HG03571 (cell line): ENCODE measurements around the gene COPS9.
A peak's percentile ranks its signal among the peaks of the same experiment; 100 is the strongest.

ENCODE experiments used
- ATAC-seq: cut with Tn5 transposase; IDR thresholded peaks from one replicate; pipeline ENCODE4 v1.9.1; 2021; ENCODE audit not compliant: unreplicated experiment

The COPS9 gene

GRCh38 chr2:240136013-240136670 lies at the start of gene COPS9:
COPS9 (minus strand) TSS chr2:240136305; CDS start chr2:240136284, 21 bp downstream.
- ATAC-seq: peak; percentile 94

DNA sequence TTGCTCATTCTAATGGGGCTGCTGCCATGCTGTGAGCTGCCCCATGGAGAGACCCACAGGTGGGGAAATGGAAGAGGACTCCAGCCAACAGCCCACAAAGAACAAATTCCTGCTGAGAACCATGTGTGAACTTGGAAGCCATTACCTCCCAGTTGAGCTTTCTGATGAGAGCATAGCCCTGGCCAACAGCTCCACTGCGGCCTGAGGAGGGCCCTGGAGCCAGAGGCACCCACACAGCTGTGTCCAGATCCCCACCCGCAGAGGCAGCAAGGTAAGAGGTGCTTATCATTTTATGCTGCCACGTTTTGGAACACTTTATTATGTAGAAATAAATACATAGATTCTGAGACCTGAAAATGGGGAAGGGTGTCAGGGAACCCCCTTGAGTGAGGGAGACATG lies 48.6 kb upstream of the COPS9 start:
- no peak for ATAC-seq

DNA sequence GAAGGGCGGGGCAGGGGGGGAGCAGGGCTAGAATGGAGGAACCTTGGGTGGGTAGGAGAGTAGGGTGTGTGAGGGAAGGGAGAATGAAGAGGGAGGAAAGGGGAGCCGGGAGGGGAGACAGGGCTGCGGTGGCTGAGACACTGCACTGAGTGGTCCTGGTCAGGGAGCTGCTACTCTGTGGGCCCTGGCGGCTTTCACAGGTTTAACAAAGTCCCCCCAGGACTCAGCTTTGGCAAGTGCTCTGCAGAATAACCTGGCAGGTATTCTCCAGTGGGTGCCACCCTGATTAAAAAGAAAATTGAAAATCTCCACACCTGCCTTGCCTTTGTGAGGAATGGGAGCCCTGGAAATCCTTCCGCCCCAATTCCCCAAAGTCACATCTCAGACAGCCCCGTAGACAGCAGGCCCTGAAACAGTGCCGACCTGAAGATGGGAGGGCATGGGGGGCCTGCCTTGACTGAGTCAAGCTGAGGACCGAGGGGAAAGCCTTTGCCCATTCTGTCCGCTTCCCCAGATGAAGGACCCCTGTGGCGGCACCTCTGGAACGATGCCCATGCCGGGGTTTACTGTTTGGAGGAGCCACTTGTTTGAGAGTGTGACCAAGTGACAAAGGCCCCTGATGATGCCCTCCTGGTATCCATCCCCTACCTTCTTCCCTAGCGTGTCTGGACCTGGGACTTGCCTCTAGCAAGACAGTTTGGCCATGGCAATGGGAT lies 47.9 kb upstream of the COPS9 start:
- ATAC-seq: no peak

DNA sequence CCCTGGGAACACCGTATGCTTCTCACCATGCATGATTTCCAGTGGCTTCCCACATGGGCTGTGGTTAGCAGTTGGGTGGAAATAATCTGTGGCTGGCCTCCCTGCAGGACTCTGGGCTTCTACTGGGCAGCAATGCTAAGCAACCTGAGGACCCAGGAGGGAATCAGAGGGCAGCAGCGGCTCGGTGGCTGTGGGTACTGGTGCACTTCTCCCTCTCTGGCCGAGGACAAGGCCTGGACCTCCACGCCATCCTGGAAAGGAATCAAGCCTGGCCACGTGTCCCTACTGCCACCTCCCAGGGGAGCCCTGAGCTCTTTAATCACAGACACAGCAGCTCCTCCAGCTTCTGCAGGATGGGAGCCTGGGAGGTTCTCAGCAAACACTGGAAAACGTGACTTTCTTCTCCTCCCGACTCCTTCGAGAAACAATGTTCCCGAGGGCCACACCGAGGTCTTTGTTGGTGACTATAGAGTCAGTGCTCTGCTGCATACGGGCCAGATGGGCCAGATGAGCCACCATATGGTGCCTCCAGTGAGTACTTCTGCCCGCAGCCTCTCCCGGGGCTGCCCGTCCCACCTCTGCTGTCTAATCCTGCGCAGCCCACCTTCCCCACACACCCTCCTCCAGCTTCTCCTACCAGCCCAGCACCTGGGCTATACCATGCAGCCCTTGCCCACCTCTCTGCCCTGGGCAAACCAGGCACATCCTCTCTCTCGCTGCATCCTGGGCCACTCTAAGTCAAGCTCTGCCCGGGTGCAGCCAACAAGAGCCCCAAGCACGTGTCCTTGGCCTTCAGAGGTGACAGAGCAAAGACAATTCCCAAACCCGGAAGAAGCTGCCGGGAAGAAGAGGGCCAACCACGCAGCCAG lies 47.1 kb upstream of the COPS9 start:
- ATAC-seq: no peak

DNA sequence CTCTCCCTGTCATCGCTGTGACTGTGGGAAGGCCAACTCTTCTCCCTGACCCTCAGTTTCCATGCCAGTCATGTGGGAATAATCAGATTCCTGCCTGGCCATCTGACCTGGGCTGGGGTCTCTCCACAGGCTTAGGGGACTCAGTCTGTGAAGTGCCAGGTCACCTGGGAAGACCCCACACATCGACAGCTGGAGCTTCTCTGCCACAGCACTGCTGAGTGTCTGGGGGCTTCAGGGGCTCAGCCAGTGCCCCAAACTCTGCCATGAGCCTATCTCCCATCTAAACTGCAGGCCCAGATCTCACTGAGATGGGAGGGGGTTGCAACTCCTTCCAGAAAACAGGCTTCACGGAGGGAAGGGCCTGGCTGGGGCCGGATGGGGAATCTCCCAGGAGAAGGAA lies 46.4 kb upstream of the COPS9 start:
- ATAC-seq: no peak

- no peak for ATAC-seq
Measured at GRCh38 chr2:240182001-240182400, 45.9 kb upstream of the COPS9 start.

DNA sequence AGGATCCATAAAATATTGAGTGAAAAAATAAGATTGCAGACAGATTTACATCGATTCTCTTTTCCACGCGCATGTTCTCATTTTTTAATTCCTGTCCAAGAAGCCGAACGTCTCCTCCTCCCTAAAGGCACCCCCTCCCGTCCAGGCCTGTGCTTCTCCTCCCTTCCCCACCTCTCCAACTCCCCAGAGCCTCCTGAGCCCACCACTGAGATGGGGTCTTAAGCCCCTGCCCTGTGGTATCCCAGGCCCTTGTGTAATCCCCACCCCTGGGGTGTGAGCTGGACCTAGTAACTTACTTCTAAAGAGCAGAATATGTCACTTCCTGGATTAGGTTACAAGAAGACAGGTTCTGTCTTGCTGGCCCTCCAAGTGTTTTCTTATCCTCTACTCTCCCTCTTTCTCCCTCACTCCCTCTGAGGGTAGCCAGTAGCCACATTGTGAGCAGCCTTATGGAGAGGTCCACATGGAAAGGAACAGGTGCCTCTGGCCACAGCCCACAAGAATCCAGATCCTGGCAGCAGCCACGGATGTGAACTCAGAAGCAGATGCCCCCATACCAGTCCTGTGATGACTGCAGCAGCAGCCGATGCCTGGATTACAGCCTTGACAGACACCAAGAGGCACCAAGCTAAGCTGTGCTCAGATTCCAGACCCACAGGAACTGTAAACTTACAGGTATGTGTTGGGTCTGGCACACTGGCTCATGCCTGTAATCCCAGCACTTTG lies 44.0 kb upstream of the COPS9 start:
- ATAC-seq: no peak

DNA sequence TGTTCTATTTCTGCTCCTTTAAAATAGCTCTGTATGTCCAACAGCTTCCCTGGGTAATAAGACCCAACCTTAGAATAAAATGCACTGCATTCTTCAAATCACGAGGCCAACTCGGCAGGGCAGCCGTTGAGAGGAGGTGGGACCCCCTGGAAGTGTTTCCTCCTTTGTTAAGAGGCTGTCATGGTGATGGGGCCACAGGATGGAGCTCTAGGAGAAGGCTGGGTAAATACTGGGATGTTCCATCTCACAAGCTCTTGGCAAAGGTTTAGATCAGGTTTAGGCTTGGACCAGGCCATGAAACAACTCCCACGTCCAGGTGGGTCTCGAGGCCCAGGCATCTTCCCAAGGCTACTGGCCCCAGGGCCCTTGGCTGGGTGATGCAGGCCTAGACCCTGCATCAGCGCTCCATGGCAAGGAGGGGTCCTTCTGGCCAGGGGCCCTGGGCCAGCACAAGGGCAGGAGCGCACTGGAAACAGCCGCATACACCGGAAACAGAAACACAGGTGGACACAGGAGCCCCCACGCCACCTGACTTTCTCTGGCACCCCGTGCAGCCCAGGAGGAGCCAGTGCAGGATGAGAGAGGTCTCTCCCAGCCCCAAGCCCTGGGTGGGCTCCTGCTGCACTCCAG lies 43.2 kb upstream of the COPS9 start:
- no peak for ATAC-seq

DNA sequence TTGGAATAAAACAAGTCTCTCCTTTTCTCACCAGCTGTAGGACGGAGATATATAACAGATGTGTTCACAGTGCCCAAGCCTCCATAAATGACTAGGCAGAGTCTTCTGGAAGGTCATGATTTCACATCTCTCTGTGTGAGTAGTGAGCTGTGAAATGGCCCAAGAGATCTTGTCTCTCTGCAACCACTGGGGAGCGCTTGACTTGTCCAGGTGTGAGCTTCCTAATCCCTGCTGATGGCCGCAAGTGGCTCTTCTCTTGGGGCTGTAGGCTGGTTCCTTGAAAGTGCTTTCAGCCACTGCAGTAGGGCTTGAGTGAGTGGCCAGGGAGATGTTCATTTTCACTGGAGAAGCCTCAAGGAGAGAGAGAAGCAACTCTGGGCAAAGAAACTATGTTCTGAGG lies 42.5 kb upstream of the COPS9 start:
- no peak for ATAC-seq

DNA sequence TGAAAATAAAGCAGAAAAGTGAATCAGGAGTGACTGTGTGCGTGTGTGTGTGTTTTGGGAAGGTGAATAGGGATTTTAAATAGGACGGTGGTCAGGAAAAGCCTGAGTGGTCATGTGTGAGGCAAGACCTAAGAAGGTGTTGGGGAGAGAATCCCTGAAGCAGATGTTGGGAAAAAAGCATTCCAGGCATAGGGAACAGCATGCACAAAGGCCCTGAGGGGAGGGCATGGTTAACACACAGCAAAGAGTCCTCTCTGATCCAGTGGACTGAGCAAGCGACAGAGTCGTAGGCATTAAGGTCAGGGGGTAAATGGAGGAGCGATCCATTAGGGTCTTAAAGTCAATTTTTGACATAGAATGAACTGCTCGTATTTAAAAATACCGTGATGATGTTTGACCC lies 38.4 kb upstream of the COPS9 start:
- ATAC-seq: no peak

- ATAC-seq: no peak
Measured at GRCh38 chr2:240172071-240172895, 36.2 kb upstream of the COPS9 start.

- ATAC-seq: no peak
Measured at GRCh38 chr2:240170883-240171282, 34.8 kb upstream of the COPS9 start.

DNA sequence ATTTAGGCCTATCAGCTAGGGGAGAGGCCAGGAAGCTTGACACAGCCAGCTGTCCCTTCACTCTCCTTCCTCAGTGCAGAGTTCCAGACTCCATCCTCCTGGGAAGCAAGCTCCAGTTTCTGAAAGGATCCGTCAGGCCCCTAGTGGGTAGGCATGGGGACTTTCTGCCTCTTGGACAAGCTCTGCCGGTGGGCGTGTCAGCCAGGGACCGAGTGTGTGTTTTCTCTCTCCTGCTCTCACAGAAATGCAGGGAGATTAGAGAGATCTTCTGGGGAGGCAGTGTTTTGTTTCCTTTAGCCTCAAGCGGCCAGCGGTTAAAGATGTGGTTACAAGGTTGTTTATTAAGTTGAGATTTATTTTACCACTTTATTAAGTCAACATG lies 34.2 kb upstream of the COPS9 start:
- no peak for ATAC-seq

- ATAC-seq: no peak
Measured at GRCh38 chr2:240169486-240170353, 33.6 kb upstream of the COPS9 start.

DNA sequence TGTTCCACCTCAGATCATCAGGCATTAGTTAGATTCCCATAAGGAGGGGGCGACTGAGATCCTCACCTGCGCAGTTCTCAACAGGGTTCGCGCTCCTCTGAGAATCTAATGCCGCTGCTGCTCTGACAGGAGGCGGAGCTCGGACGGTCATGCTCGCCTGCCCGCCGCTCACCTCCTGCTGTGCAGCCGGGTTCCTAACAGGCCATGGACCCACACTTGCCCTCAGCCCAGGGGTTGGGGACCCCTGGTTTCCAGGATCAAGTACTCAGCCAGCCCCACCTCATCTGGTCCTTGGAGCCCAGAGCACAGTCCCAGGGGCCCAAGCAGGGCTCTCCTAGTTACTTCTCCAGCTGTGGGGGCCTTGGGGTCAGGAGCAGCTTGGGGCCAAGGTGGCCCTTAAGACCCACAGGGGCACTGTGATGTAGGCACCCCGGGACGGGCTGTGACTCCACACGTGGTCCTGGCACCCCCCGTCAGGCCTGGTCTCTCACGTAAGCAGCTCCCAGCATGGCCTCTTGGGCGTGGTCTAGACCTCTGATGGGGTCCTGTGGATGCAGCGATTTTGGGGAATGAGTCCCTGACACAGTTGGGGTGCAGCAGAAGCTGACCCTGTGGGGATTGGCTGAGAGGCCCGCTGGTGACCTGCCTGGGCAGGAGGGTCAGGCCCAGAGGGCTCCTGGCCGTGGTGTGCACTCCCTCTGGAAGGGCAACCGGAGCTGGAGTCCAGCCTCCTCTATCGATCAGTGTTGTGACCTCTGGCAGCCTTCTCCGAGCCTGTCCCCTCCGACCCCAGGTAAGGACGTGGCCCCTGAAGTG lies 32.6 kb upstream of the COPS9 start:
- ATAC-seq: no peak

GRCh38 chr2:240168041-240168440 lies 31.9 kb upstream of the COPS9 start:
- ATAC-seq: no peak

- no peak for ATAC-seq
Measured at GRCh38 chr2:240167588-240167880, 31.4 kb upstream of the COPS9 start.
